OCI-LY7 (cell line): Measurements from ENCODE around the gene FBXO42. TPM values are rescaled to one million over a fixed set of nuclear protein-coding genes. Genes with fewer than 3 reads are reported as not detected.

Source experiments
- BruUV-seq: library from RNA; stranded (reverse); fragments of 400-500 nt; replicated peaks from 2 replicates; lab custom pipeline; 2021; lab: Mats Ljungman, UMichigan
- CTCF ChIA-PET: fragments of 300-600 bp; sonication (Branson Sonifier 250); formaldehyde crosslinking; loops from one replicate; lab custom pipeline; 2022; ENCODE audit warnings: antibody characterized with exemption; ENCODE audit not compliant: unreplicated experiment; lab: Charles Lee
- POLR2A ChIA-PET: fragments of 300-600 bp; sonication (Branson Sonifier 250); formaldehyde crosslinking; loops from one replicate; lab custom pipeline; 2022; ENCODE audit warnings: antibody characterized with exemption; lab: Charles Lee
- DNase-seq: peaks from one replicate; pipeline ENCODE4 v3.0.0-alpha.2; 2015; ENCODE audit warnings: low spot score
- H2AFZ ChIP-seq: fragments of 200-600 bp; sonication (generic), shearing (Covaris generic); 2 replicates; pipeline ENCODE4 v1.6.1; 2014; ENCODE audit warnings: mild to moderate bottlenecking, antibody characterized with exemption, low read length, moderate library complexity
- H3K27ac ChIP-seq: fragments of 200-600 bp; sonication (generic); 2 replicates; pipeline ENCODE4 v1.5.1; 2014; ENCODE audit warnings: mixed run types, low read depth, mild to moderate bottlenecking, moderate library complexity, low read length, inconsistent platforms; ENCODE audit not compliant: poor library complexity, severe bottlenecking
- H3K36me3 ChIP-seq: fragments of 200-600 bp; sonication (generic); 2 replicates; pipeline ENCODE4 v1.6.1; 2014; ENCODE audit warnings: mild to moderate bottlenecking, antibody characterized with exemption, low read length, moderate library complexity, mixed read lengths; ENCODE audit not compliant: insufficient read depth
- H3K4me1 ChIP-seq: fragments of 200-600 bp; sonication (generic); 2 replicates; pipeline ENCODE4 v1.5.1; 2014; ENCODE audit warnings: mild to moderate bottlenecking, low read length; ENCODE audit not compliant: insufficient read depth, poor library complexity, severe bottlenecking
- H3K4me2 ChIP-seq: fragments of 200-600 bp; sonication (generic); 2 replicates; pipeline ENCODE4 v1.6.1; 2014; ENCODE audit warnings: mild to moderate bottlenecking, low read length
- H3K4me3 ChIP-seq: fragments of 200-600 bp; sonication (generic); 2 replicates; pipeline ENCODE4 v1.5.1; 2014; ENCODE audit warnings: mild to moderate bottlenecking, low read depth, low read length; ENCODE audit not compliant: poor library complexity, severe bottlenecking
- H3K79me2 ChIP-seq: fragments of 200-600 bp; sonication (generic); 2 replicates; pipeline ENCODE4 v1.6.1; 2016; ENCODE audit warnings: low read depth, mild to moderate bottlenecking, low read length, moderate library complexity, mixed read lengths; ENCODE audit not compliant: insufficient read depth
- H3K9me2 ChIP-seq: fragments of 200-600 bp; sonication (generic); 2 replicates; pipeline ENCODE4 v1.6.1; 2016; ENCODE audit warnings: mild to moderate bottlenecking, low read length, mixed read lengths; ENCODE audit not compliant: insufficient read depth
- H3K9me3 ChIP-seq: fragments of 200-600 bp; sonication (generic); 2 replicates; pipeline ENCODE4 v1.6.1; 2014; ENCODE audit warnings: mild to moderate bottlenecking, mixed run types, low read length, mixed read lengths
- H4K20me1 ChIP-seq: fragments of 200-600 bp; sonication (generic); 2 replicates; pipeline ENCODE4 v1.6.1; 2014; ENCODE audit warnings: mild to moderate bottlenecking, antibody characterized with exemption, low read length, moderate library complexity, mixed read lengths; ENCODE audit not compliant: insufficient read depth
- CTCF ChIP-seq: fragments of 200-600 bp; sonication (generic); conservative IDR thresholded peaks from 2 replicates; pipeline ENCODE4 v1.5.1; 2014; ENCODE audit warnings: mild to moderate bottlenecking, antibody characterized with exemption, low read length, moderate library complexity, mixed read lengths
- EZH2phosphoT487 ChIP-seq: fragments of 200-600 bp; sonication (generic); IDR thresholded peaks from 2 replicates; pipeline ENCODE4 v1.6.1; 2018; ENCODE audit warnings: low read depth, borderline replicate concordance, mild to moderate bottlenecking, mixed run types, antibody characterized with exemption, low read length, moderate library complexity, mixed read lengths
- intact Hi-C: fragments of 100-400 bp; cut with micrococcal nuclease; formaldehyde crosslinking; loops from one replicate; pipeline ENCODE4 v1.10.0; 2022; ENCODE audit not compliant: unreplicated experiment
- total RNA-seq, 2 experiments: library from RNA; depleted of rRNA in 1 of 2; stranded (reverse); fragments of >200 nt in 1 of 2; shearing (Covaris generic) in 1 of 2; gene quantifications; 2 replicates each; pipeline ENCODE4 v1.2.3, GENCODE V29; 2014 to 2022

The FBXO42 gene
- total RNA-seq, 2 experiments from 2014 or later: 20.0 to 22.9 TPM

- H3K79me2 ChIP-seq: peaks cover 12% of the 10 kb centered on the region; the same call in 1 of the 2 replicates
Observed at GRCh38 chr1:16334655-16335340, 17.5 kb downstream of the FBXO42 start.

DNA sequence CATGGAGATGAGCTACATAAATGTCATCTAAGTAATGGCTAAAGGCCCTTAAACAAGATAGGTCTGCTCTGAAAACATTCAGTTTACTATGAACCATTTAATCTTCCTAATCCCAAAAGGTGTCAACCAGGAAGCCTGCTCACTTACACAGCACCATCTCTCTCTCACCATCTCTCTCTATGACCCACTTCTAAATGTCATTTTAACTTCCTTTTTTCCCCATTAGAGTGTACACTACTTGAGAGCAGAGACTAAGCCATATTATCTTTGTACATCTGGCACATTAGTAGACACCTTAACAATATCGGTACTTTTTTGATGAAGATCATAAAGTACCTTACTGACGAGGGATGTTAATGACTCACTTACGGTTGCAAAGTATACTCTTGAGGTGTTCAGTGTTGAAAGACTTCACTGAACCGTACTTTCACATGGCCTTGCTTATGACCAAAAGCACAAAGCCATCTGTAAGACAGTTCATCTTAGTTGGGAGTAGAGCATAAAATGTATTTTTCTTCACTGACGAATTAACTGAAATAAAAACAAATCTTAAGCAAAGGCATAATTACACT lies 25.4 kb downstream of the FBXO42 start:
- peaks cover 7% of the 10 kb centered on the region; the same call in 1 of the 2 replicates for H3K36me3 ChIP-seq
- H2AFZ ChIP-seq: no peak overlapping the region
- TF ChIP-seq CTCF: no peak
- TF ChIP-seq EZH2phosphoT487: no peak
- H3K9me2 ChIP-seq: no peaks in the 10 kb centered on the region
- H3K4me2 ChIP-seq: no peak overlapping the region
- no peak overlapping the region for H3K27ac ChIP-seq
- intact Hi-C loops: no loop called here
- H3K9me3 ChIP-seq: no peaks in the 10 kb centered on the region
- ChIA-PET CTCF (no interaction called here), POLR2A (no interaction called here)
- DNase-seq: no peak
- H3K79me2 ChIP-seq: 0 out of 2 replicates have a peak, but pooled peaks cover 6% of the 10 kb centered on the region
- no peaks in the 10 kb centered on the region for H3K4me1 ChIP-seq
- H3K4me3 ChIP-seq: no peak overlapping the region
- no TSS peak for BruUV-seq
- no peaks in the 10 kb centered on the region for H4K20me1 ChIP-seq

More at GRCh38 chr1:16334655-16335340, 17.5 kb downstream of the FBXO42 start:
- BruUV-seq: TSS peak; percentile 40
- Histone ChIP-seq H3K36me3 (0 out of 2 replicates have a peak, but pooled peaks cover 3% of the 10 kb centered on the region), H4K20me1 (no peaks in the 10 kb centered on the region), H3K27ac (no peak overlapping the region), H3K9me2 (no peaks in the 10 kb centered on the region), H3K9me3 (no peaks in the 10 kb centered on the region), H3K4me3 (no peak overlapping the region), H3K4me2 (no peak overlapping the region), H2AFZ (no peak overlapping the region), H3K4me1 (no peaks in the 10 kb centered on the region)
- ChIA-PET CTCF (no interaction called here), POLR2A (no interaction called here)
- no peak for DNase-seq
- intact Hi-C loops: no loop called here
- TF ChIP-seq EZH2phosphoT487: no peak
- TF ChIP-seq CTCF: no peak

DNA sequence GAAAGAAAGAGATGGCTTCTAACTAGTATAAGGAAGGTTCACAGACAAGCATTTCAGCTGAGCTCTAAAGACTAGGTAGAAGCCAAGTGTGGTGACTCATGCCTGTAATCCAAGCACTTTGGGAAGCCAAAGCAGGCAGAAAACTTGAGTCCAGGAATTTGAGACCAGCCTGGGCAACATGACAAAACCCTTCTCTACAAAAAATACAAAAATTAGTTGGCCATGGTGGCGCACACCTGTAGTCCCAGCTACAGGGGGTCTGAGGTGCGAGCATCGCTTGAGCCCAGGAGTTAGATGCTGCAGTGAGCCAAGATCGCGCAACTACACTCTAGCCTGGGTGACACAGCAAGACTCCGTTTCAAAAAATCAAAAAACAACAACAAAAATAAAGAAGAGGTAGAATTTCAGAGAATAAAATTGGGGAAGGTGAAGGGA lies 27.8 kb downstream of the FBXO42 start:
- no peaks in the 10 kb centered on the region for H4K20me1 ChIP-seq
- intact Hi-C loops: no loop called here

More for the DNA sequence above, 27.8 kb downstream of the FBXO42 start:
- POLR2A ChIA-PET: no interaction called here
- Histone ChIP-seq H3K9me3 (no peaks in the 10 kb centered on the region), H2AFZ (no peak overlapping the region), H3K36me3 (peaks cover 7% of the 10 kb centered on the region; the same call in 1 of the 2 replicates), H3K9me2 (no peaks in the 10 kb centered on the region), H3K4me1 (peaks cover 4% of the 10 kb centered on the region), H3K4me2 (no peak overlapping the region), H3K4me3 (no peak overlapping the region), H3K27ac (no peak overlapping the region), H3K79me2 (0 out of 2 replicates have a peak, but pooled peaks cover 6% of the 10 kb centered on the region)
- no peak for DNase-seq
- no TSS peak for BruUV-seq
- TF ChIP-seq CTCF: no peak
- TF ChIP-seq EZH2phosphoT487: no peak
- CTCF ChIA-PET: no interaction called here
